Panc1 (cell line): ENCODE measurements around the gene RFX1. TPM values are rescaled to one million over a fixed set of nuclear protein-coding genes. Genes with fewer than 3 reads are reported as not detected.

Experiments used
- ATAC-seq: fragments of 200-7000 bp; cut with Tn5 transposase; 2 replicates; pipeline ENCODE4 v1.9.1; 2020; ENCODE audit warnings: mild to moderate bottlenecking, moderate library complexity
- BruUV-seq: library from RNA; stranded (reverse); fragments of 400-500 nt; replicated peaks from 2 replicates; lab custom pipeline; 2021; lab: Mats Ljungman, UMichigan
- CTCF ChIA-PET: fragments of 300-600 bp; sonication (Branson Sonifier 250); formaldehyde crosslinking; loops from one replicate; lab custom pipeline; 2022; ENCODE audit warnings: antibody characterized with exemption; lab: Charles Lee
- POLR2A ChIA-PET: fragments of 300-600 bp; sonication (Branson Sonifier 250); formaldehyde crosslinking; loops from one replicate; lab custom pipeline; 2022; ENCODE audit warnings: antibody characterized with exemption; lab: Charles Lee
- DNase-seq: peaks from one replicate; pipeline ENCODE4 v3.0.0-alpha.2; 2010; ENCODE audit warnings: low read depth, low spot score
- H3K27ac ChIP-seq: 2 replicates; pipeline ENCODE4 v1.5.1; 2011; ENCODE audit warnings: mild to moderate bottlenecking, low read length, inconsistent platforms
- H3K27me3 ChIP-seq: fragments of 200-500 bp; sonication (Bioruptor generic); 2 replicates; pipeline ENCODE4 v1.6.0; 2014; ENCODE audit warnings: low read length, inconsistent platforms; ENCODE audit not compliant: control insufficient read depth, insufficient read depth
- H3K36me3 ChIP-seq: fragments of 200-500 bp; sonication (Bioruptor generic); 2 replicates; pipeline ENCODE4 v1.5.1; 2014; ENCODE audit warnings: inconsistent platforms, mild to moderate bottlenecking, low read length, moderate library complexity; ENCODE audit not compliant: control insufficient read depth, insufficient read depth
- H3K4me1 ChIP-seq: 2 replicates; pipeline ENCODE4 v1.5.1; 2011; ENCODE audit warnings: inconsistent platforms, mild to moderate bottlenecking, low read length, moderate library complexity; ENCODE audit not compliant: control insufficient read depth, insufficient read depth
- H3K4me3 ChIP-seq, 2 experiments: 2 replicates each; pipeline ENCODE4 v1.5.1; 2011 to 2012; ENCODE audit warnings: low read depth in 2 of 2, low read length in 2 of 2, mild to moderate bottlenecking in 2 of 2, inconsistent platforms in 1 of 2, moderate library complexity in 1 of 2
- H3K9me3 ChIP-seq: fragments of 200-500 bp; sonication (Bioruptor generic); 2 replicates; pipeline ENCODE4 v1.5.1; 2014; ENCODE audit warnings: low read depth, mild to moderate bottlenecking, inconsistent platforms, low read length, moderate library complexity; ENCODE audit not compliant: control insufficient read depth, insufficient read depth
- POLR2AphosphoS5 ChIP-seq: IDR thresholded peaks from 2 replicates; pipeline ENCODE4 v1.6.1; 2012; ENCODE audit warnings: mild to moderate bottlenecking, low read depth, low read length, moderate library complexity
- SIN3A ChIP-seq: IDR thresholded peaks from 2 replicates; pipeline ENCODE4 v1.6.1; 2012; ENCODE audit warnings: low read depth, mild to moderate bottlenecking, low read length, moderate library complexity, borderline replicate concordance; ENCODE audit not compliant: insufficient read depth
- TCF7L2 ChIP-seq: IDR thresholded peaks from 2 replicates; pipeline ENCODE4 v1.6.1; 2011; ENCODE audit warnings: mild to moderate bottlenecking, low read depth, low read length, inconsistent platforms
- in situ Hi-C: cut with HindIII; loops from 2 replicates; pipeline ENCODE4 v1.10.0; 2016; ENCODE audit warnings: low sequenced_read_pairs, low pct_unique_long_range_greater_than_20kb
- intact Hi-C: fragments of 100-400 bp; cut with micrococcal nuclease; formaldehyde crosslinking; loops from one replicate; pipeline ENCODE4 v1.10.0; 2022; ENCODE audit not compliant: unreplicated experiment
- total RNA-seq: library from RNA; stranded (reverse); gene quantifications from one replicate; pipeline ENCODE4 v1.2.1, GENCODE V29; 2021; ENCODE audit not compliant: unreplicated experiment
- TF ChIP-seq, protein P1 (sequence below): fragments of 450-650 bp; IDR thresholded peaks from 2 replicates; pipeline ENCODE4 v1.5.1; 2017; ENCODE audit warnings: mild to moderate bottlenecking
- TF ChIP-seq, protein P2 (sequence below), 2 experiments: IDR thresholded peaks; 2 replicates each; pipeline ENCODE4 v1.6.1; 2011 to 2012; ENCODE audit warnings: low read depth in 2 of 2, control low read depth in 1 of 2, low read length in 1 of 2, mild to moderate bottlenecking in 1 of 2, moderate library complexity in 1 of 2; ENCODE audit not compliant: insufficient read depth in 1 of 2

RFX1 gene
- total RNA-seq, 1 experiment from 2014 or later: 15.2 TPM

GRCh38 chr19:13984186-13984585 lies 21.9 kb downstream of the RFX1 start:
- Histone ChIP-seq H3K27me3 (no peaks in the 10 kb centered on the region), H3K9me3 (no peaks in the 10 kb centered on the region), H3K36me3 (no peaks in the 10 kb centered on the region), H3K27ac (no peak overlapping the region), H3K4me3 (no peak overlapping the region), H3K4me1 (peaks cover 8% of the 10 kb centered on the region)
- intact Hi-C loops: no loop called here
- TF ChIP-seq SIN3A (no peak), POLR2AphosphoS5 (no peak), TCF7L2 (no peak)
- TF ChIP-seq, protein P1, sequence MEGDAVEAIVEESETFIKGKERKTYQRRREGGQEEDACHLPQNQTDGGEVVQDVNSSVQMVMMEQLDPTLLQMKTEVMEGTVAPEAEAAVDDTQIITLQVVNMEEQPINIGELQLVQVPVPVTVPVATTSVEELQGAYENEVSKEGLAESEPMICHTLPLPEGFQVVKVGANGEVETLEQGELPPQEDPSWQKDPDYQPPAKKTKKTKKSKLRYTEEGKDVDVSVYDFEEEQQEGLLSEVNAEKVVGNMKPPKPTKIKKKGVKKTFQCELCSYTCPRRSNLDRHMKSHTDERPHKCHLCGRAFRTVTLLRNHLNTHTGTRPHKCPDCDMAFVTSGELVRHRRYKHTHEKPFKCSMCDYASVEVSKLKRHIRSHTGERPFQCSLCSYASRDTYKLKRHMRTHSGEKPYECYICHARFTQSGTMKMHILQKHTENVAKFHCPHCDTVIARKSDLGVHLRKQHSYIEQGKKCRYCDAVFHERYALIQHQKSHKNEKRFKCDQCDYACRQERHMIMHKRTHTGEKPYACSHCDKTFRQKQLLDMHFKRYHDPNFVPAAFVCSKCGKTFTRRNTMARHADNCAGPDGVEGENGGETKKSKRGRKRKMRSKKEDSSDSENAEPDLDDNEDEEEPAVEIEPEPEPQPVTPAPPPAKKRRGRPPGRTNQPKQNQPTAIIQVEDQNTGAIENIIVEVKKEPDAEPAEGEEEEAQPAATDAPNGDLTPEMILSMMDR: no peak
- TF ChIP-seq, protein P2, sequence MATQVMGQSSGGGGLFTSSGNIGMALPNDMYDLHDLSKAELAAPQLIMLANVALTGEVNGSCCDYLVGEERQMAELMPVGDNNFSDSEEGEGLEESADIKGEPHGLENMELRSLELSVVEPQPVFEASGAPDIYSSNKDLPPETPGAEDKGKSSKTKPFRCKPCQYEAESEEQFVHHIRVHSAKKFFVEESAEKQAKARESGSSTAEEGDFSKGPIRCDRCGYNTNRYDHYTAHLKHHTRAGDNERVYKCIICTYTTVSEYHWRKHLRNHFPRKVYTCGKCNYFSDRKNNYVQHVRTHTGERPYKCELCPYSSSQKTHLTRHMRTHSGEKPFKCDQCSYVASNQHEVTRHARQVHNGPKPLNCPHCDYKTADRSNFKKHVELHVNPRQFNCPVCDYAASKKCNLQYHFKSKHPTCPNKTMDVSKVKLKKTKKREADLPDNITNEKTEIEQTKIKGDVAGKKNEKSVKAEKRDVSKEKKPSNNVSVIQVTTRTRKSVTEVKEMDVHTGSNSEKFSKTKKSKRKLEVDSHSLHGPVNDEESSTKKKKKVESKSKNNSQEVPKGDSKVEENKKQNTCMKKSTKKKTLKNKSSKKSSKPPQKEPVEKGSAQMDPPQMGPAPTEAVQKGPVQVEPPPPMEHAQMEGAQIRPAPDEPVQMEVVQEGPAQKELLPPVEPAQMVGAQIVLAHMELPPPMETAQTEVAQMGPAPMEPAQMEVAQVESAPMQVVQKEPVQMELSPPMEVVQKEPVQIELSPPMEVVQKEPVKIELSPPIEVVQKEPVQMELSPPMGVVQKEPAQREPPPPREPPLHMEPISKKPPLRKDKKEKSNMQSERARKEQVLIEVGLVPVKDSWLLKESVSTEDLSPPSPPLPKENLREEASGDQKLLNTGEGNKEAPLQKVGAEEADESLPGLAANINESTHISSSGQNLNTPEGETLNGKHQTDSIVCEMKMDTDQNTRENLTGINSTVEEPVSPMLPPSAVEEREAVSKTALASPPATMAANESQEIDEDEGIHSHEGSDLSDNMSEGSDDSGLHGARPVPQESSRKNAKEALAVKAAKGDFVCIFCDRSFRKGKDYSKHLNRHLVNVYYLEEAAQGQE (IDR thresholded peaks at IDR 0.05; ENCODE audit: insufficient read depth in 1 of 2, low read depth in 2 of 2, low read length in 1 of 2): no peak
- no TSS peak for BruUV-seq
- in situ Hi-C loops: no loop called here
- CTCF ChIA-PET: no interaction called here
- POLR2A ChIA-PET: no interaction called here
- no peak for DNase-seq
- ATAC-seq: no peak

DNA sequence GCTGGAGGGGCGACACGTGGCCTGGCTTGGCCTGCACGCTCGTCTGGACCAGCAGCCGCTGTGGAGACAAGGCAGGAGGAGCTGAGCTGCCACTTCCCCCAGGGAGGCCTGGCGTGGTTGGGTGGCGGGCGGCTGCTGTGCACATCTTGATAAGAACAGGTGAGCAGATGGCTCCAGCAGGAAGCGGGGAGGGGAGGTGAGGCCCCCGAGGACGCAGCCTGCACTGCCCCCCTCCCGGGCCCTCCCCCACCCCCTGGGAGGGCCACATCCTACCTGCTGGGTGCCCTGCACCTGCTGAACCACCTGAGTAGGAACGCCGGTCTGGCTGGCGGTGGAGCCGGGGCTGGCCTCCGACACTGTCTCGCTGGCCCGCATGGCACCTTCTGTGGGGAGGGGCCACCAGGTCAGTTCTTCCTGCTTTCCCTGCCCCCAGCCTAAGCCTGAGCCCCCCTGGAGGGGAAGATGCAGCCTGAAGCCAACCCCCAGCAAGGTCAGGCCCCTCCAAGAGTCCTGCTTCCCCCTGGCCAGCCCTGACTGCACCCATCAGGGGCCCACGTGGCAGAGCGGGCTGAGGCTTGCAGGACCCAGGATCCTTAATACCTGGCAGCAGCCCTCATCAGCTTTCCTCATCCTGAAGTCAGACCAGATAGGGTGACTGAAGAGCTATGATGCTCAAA lies 22.8 kb downstream of the RFX1 start:
- TF ChIP-seq TCF7L2 (no peak), SIN3A (no peak), POLR2AphosphoS5 (no peak)
- TF ChIP-seq, protein P2 (IDR thresholded peaks at IDR 0.05; ENCODE audit: insufficient read depth in 1 of 2, low read depth in 2 of 2, low read length in 1 of 2): no peak
- TF ChIP-seq, protein P1: no peak
- no peak for DNase-seq
- Histone ChIP-seq H3K4me3 (no peak overlapping the region), H3K4me1 (peaks cover 8% of the 10 kb centered on the region), H3K27me3 (no peaks in the 10 kb centered on the region), H3K36me3 (no peaks in the 10 kb centered on the region), H3K27ac (no peak overlapping the region), H3K9me3 (no peaks in the 10 kb centered on the region)
- ChIA-PET CTCF (no interaction called here), POLR2A (no interaction called here)
- no TSS peak for BruUV-seq
- in situ Hi-C loops (no loop called here), intact Hi-C loops (no loop called here)
- ATAC-seq: no peak
